ENCODE data around the gene CFAP97.
"Not testable (repeated sequence)": the region's sequence is repeated elsewhere in the genome, so short reads cannot be mapped to it uniquely, and the experiment has no call there.

CFAP97 gene

GRCh38 chr4:185198189-185198588, 5.6 kb downstream of the CFAP97 start:
- not testable (repeated sequence) for H3K36me3 ChIP-seq (ENCODE audit: insufficient read depth, low read length); H3K9me3 ChIP-seq (ENCODE audit: control insufficient read depth, insufficient read depth, low read length); H3K9ac ChIP-seq (ENCODE audit: low read depth, low read length)
- peaks cover 11% of the 10 kb centered on the region for H3K4me1 ChIP-seq (ENCODE audit: insufficient read depth, low read length)

- no peaks in the 10 kb centered on the region for H3K36me3 ChIP-seq (ENCODE audit: insufficient read depth, low read length)
- H3K9me3 ChIP-seq (ENCODE audit: control insufficient read depth, insufficient read depth, low read length), result no peaks in the 10 kb centered on the region
- no peak overlapping the region for H3K9ac ChIP-seq (ENCODE audit: low read depth, low read length)
- 0 out of 2 replicates have a peak, but pooled peaks cover 3% of the 10 kb centered on the region for H3K4me1 ChIP-seq (ENCODE audit: insufficient read depth, low read length)
Observed at GRCh38 chr4:185196437-185196836, 7.4 kb downstream of the CFAP97 start.

- no peaks in the 10 kb centered on the region for H3K9me3 ChIP-seq (ENCODE audit: control insufficient read depth, insufficient read depth, low read length)
- peaks cover 3% of the 10 kb centered on the region for H3K36me3 ChIP-seq (ENCODE audit: insufficient read depth, low read length)
- no peaks in the 10 kb centered on the region for H3K4me1 ChIP-seq (ENCODE audit: insufficient read depth, low read length)
- H3K9ac ChIP-seq (ENCODE audit: low read depth, low read length), result no peak overlapping the region
Observed at GRCh38 chr4:185194924-185195888, 8.6 kb downstream of the CFAP97 start.

- no peaks in the 10 kb centered on the region for H3K9me3 ChIP-seq (ENCODE audit: control insufficient read depth, insufficient read depth, low read length)
- peaks cover 5% of the 10 kb centered on the region for H3K36me3 ChIP-seq (ENCODE audit: insufficient read depth, low read length)
- H3K9ac ChIP-seq (ENCODE audit: low read depth, low read length), result no peak overlapping the region
- no peaks in the 10 kb centered on the region; the same call in 1 of the 2 replicates for H3K4me1 ChIP-seq (ENCODE audit: insufficient read depth, low read length)
Observed at GRCh38 chr4:185192059-185192458, 11.7 kb downstream of the CFAP97 start.

- H3K9ac ChIP-seq (ENCODE audit: low read depth, low read length), result no peak overlapping the region
Observed at GRCh38 chr4:185190306-185190856, 13.4 kb downstream of the CFAP97 start.

GRCh38 chr4:185189606-185190305, 14.0 kb downstream of the CFAP97 start:
- Histone ChIP-seq H3K36me3 (ENCODE audit: insufficient read depth, low read length) (peaks cover 5% of the 10 kb centered on the region), H3K9ac (ENCODE audit: low read depth, low read length) (no peak overlapping the region), H3K9me3 (ENCODE audit: control insufficient read depth, insufficient read depth, low read length) (no peaks in the 10 kb centered on the region), H3K4me1 (ENCODE audit: insufficient read depth, low read length) (no peaks in the 10 kb centered on the region; the same call in 1 of the 2 replicates)

More at GRCh38 chr4:185190306-185190856, 13.4 kb downstream of the CFAP97 start:
- Histone ChIP-seq H3K9me3 (ENCODE audit: control insufficient read depth, insufficient read depth, low read length) (no peaks in the 10 kb centered on the region), H3K36me3 (ENCODE audit: insufficient read depth, low read length) (peaks cover 5% of the 10 kb centered on the region), H3K4me1 (ENCODE audit: insufficient read depth, low read length) (no peaks in the 10 kb centered on the region; the same call in 1 of the 2 replicates)

GRCh38 chr4:185186769-185187168, 17.0 kb downstream of the CFAP97 start:
- no peaks in the 10 kb centered on the region for H3K9me3 ChIP-seq (ENCODE audit: control insufficient read depth, insufficient read depth, low read length)
- peaks cover 15% of the 10 kb centered on the region for H3K4me1 ChIP-seq (ENCODE audit: insufficient read depth, low read length)
- no peak overlapping the region for H3K9ac ChIP-seq (ENCODE audit: low read depth, low read length)
- H3K36me3 ChIP-seq (ENCODE audit: insufficient read depth, low read length), result peaks cover 5% of the 10 kb centered on the region

- peaks cover 18% of the 10 kb centered on the region for H3K4me1 ChIP-seq (ENCODE audit: insufficient read depth, low read length)
- H3K9me3 ChIP-seq (ENCODE audit: control insufficient read depth, insufficient read depth, low read length), result no peaks in the 10 kb centered on the region
- H3K9ac ChIP-seq (ENCODE audit: low read depth, low read length), result no peak overlapping the region
- H3K36me3 ChIP-seq (ENCODE audit: insufficient read depth, low read length), result no peaks in the 10 kb centered on the region
Observed at GRCh38 chr4:185183622-185184281, 20.0 kb downstream of the CFAP97 start.

GRCh38 chr4:185182239-185182638, 21.6 kb downstream of the CFAP97 start:
- Histone ChIP-seq H3K9ac (ENCODE audit: low read depth, low read length) (no peak overlapping the region), H3K36me3 (ENCODE audit: insufficient read depth, low read length) (no peaks in the 10 kb centered on the region)

GRCh38 chr4:185179488-185179887, 24.3 kb downstream of the CFAP97 start:
- Histone ChIP-seq H3K36me3 (ENCODE audit: insufficient read depth, low read length) (no peaks in the 10 kb centered on the region), H3K4me1 (ENCODE audit: insufficient read depth, low read length) (peaks cover 17% of the 10 kb centered on the region), H3K9me3 (ENCODE audit: control insufficient read depth, insufficient read depth, low read length) (no peaks in the 10 kb centered on the region), H3K9ac (ENCODE audit: low read depth, low read length) (no peak overlapping the region)

More at GRCh38 chr4:185182239-185182638, 21.6 kb downstream of the CFAP97 start:
- no peaks in the 10 kb centered on the region for H3K9me3 ChIP-seq (ENCODE audit: control insufficient read depth, insufficient read depth, low read length)
- peaks cover 18% of the 10 kb centered on the region for H3K4me1 ChIP-seq (ENCODE audit: insufficient read depth, low read length)

- peaks cover 15% of the 10 kb centered on the region for H3K4me1 ChIP-seq (ENCODE audit: insufficient read depth, low read length)
- no peak overlapping the region for H3K9ac ChIP-seq (ENCODE audit: low read depth, low read length)
- peaks cover 3% of the 10 kb centered on the region; the same call in 1 of the 2 replicates for H3K36me3 ChIP-seq (ENCODE audit: insufficient read depth, low read length)
- no peaks in the 10 kb centered on the region for H3K9me3 ChIP-seq (ENCODE audit: control insufficient read depth, insufficient read depth, low read length)
Observed at GRCh38 chr4:185171373-185172071, 32.3 kb downstream of the CFAP97 start.

- peaks cover 3% of the 10 kb centered on the region; the same call in 1 of the 2 replicates for H3K36me3 ChIP-seq (ENCODE audit: insufficient read depth, low read length)
- H3K9me3 ChIP-seq (ENCODE audit: control insufficient read depth, insufficient read depth, low read length), result no peaks in the 10 kb centered on the region
- peaks cover 11% of the 10 kb centered on the region for H3K4me1 ChIP-seq (ENCODE audit: insufficient read depth, low read length)
- no peak overlapping the region for H3K9ac ChIP-seq (ENCODE audit: low read depth, low read length)
Observed at GRCh38 chr4:185167234-185167633, 36.6 kb downstream of the CFAP97 start.

GRCh38 chr4:185165605-185166063, 38.2 kb downstream of the CFAP97 start:
- Histone ChIP-seq H3K9ac (ENCODE audit: low read depth, low read length) (no peak overlapping the region), H3K9me3 (ENCODE audit: control insufficient read depth, insufficient read depth, low read length) (no peaks in the 10 kb centered on the region), H3K4me1 (ENCODE audit: insufficient read depth, low read length) (no peaks in the 10 kb centered on the region), H3K36me3 (ENCODE audit: insufficient read depth, low read length) (peaks cover 3% of the 10 kb centered on the region; the same call in 1 of the 2 replicates)

All from ES-I3 (cell line).